HG02840 (cell line): ENCODE measurements around the gene DSP.

ENCODE experiments used
- ATAC-seq: cut with Tn5 transposase; IDR thresholded peaks from one replicate; pipeline ENCODE4 v1.9.1; 2021; ENCODE audit warnings: mild to moderate bottlenecking, moderate library complexity, moderate number of reproducible peaks; ENCODE audit not compliant: unreplicated experiment, low FRiP score

The DSP gene

GRCh38 chr6:7532821-7533220, 8.7 kb upstream of the DSP start:
- no peak for ATAC-seq

GRCh38 chr6:7534192-7534591, 7.3 kb upstream of the DSP start:
- no peak for ATAC-seq

DNA sequence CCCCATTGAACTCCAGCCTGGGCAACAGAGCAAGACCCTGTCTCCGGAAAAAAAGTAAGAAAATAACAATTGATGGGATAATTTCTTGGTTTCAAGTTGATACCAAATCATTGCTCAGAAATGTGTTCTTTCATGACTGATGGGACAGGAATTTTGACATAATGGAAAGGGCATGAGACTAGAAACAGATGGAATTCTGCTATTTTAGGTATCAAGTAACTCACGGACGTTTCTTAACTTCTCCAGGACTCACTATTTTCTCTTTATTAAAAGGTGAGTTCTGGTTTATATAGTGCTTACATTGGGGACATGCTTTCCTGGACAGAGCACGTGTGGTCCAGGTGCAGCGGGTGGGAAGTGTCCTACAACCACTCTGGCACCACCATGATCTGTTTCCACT, 6.0 kb upstream of the DSP start:
- ATAC-seq = no peak

DNA sequence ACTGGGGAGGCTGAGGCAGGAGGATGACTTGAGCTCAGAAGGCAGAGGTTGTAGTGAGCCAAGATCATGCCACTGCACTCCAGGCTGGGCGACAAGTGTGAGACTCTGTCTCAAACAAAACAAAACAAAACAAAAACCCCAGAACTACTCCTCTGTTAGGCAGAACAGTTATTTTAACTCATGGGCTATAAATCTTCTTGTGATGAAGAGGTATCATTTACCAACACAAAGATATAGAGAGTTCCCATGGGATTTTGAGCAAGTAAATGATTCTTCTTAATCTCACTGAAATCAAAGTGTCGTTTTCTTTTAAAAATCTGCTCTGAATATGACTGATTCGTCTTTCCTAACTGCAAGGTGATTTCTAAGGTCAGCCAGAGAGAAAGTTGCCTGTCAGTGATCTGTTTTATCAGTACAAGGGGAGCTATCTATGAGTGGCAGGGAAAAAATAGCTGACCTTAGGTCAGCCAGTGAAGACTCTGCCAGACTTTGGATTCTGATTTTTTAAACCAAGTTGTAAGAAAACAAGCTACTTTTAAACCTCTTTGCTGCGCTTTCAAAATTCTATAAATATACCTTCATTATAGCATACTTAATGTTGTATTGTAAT, 3.8 kb upstream of the DSP start:
- no peak for ATAC-seq

DNA sequence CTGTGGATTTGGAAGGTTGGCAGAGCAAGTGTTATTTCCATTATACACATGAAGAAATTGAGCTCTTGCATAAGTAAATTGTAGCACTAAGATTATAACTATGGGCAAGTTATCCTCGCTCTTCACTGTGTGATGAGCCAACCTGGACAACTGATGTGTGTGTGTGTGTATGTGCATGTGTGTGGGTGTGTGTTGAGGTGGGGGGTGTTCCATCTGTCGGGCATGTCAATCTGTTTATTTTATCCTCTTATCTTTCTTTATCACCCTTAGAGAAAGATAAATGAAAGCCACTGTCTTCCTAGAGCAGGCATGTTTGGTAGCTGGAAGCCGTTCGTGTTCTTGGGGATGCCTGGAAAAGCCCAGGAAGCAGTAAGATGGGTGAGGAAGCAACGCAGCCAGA, 3.0 kb upstream of the DSP start:
- no peak for ATAC-seq

DNA sequence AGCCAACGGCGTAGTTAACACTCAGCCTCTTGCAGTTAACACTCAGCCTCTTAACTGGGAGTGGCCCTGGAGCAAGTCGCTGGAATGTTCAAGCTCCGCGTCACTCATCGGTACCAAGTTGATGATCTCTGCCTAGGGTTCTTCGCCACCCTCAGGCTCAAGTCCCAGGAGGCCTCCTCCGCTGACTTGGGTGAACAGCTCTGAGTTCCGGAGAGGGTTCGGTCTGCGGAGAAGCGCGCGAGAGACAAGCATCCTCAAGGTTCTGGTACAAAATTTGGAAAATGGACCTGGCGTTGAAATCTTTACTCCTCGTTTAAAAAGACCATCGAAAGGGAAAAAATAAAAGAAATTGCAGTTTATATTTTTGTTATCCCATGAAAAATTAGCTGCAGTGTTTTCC, 876 bp upstream of the DSP start:
- no peak for ATAC-seq

DNA sequence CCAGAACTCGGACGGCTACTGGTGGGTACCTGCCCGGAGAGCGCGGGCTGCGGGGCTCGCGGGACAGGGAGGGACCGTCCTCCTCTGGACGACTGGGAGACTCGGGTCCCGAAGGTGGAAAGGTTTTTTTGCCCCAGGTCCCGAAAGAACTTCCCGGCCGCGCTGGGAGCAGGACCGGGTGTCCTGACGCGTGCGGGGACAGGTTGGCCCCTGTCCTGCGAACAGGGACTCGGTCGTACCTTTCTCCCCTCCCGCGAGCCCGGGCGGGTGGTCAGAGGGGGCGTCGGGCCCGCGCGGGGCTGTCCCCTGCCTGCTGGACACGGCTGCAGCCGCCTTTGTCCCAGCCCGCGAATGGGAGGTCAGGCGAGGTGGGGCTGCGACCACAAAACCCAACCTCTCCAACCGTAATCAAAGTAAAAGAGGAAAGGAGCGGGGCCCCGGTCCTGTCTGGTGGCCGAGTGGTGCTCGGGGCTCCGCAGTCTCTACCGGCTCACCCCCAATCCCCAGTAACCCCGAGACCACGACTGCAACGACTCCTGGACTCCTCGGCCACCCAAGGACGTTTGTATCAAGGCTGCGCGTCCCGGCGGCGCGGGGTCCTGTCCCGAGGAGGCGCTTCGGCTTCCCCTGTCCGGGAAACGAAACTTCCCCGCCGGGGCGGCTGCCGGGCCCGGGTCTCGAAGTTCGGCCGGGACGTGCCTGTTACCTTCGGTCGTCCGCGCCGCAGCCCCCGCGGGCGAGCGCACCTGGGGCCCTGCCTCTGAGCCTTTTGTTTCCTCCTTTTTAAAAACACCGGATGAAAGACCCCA, 798 bp downstream of the DSP start:
- ATAC-seq = no peak

- no peak for ATAC-seq
Measured at GRCh38 chr6:7542874-7543624, 1.6 kb downstream of the DSP start.

- no peak for ATAC-seq
Measured at GRCh38 chr6:7543789-7544424, 2.4 kb downstream of the DSP start.

DNA sequence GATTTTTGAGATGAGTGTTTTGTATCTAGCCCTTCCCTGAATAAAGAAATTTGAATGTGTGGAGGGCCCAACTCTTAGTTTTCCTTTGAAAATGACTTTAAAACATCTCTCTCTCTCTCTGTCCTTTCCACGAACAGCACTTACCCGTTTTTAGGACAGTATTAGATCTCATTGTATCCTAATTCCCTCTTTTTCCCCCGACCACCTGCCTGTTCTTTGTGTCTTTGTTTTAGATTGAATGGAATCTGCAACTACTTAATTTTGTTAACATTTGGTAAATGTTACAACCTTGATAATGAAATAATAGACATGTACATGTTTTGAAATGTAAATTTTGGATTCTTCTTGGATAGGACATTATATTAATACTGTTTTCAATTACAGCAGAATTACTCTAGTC, 3.1 kb downstream of the DSP start:
- no peak for ATAC-seq

GRCh38 chr6:7545316-7546019, 4.0 kb downstream of the DSP start:
- no peak for ATAC-seq

DNA sequence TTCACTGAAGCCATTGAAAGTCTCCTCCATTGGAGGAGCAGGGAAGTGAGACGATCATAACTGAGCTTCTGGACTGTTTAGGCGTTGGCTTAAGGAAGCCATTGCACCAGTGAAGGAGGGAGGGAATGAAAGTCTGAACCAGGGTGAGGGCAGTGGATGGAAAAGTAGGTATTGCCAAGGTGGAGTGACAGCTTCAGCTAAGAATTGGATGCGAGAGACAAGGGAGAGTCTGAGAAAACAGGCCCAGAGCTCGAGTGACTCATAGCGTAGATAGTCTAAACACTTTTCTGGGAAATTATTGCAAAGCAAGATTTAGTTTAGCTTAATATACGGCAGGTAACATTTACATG, 4.5 kb downstream of the DSP start:
- ATAC-seq = no peak

DNA sequence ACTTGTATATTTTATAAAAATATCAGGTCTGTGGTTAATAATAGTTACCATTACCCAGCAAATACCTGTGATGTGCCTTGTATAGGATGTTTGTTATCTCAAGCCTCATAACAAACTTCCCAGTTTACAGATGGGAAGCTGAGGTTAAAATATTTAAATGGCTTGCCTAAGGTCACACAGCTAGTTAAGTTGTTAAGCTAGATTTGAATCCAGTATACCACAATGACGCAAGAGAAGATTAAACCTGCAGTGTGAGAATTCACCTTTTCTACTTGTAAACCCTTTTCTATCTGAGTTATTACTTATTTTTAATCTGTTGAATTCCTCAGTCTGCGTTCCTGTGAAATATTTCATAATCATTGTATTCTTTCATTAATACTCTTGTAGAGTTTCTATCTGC, 4.9 kb downstream of the DSP start:
- ATAC-seq = no peak

DNA sequence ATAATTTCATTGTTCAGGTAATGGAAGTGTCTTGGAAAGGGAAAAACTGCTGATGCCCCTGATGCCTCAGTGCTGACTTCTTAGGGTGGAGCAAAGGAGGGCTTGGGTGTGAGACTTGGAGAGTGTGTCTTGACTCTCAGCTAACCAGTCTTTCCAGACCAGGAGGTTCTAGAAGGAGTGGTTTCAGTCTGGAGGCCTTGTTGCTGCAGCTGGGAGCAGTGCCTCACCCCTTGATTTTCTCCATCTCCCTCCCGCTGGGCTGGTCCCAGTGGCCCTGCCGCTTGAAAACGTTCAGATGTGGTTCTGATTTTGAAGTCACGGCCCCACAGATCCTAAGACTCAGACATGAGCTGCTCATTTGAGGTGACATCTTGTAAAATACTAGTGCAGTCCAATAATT, 5.4 kb downstream of the DSP start:
- ATAC-seq = no peak

- no peak for ATAC-seq
Measured at GRCh38 chr6:7547315-7547714, 5.8 kb downstream of the DSP start.

GRCh38 chr6:7550433-7550801, 8.9 kb downstream of the DSP start:
- ATAC-seq = no peak

DNA sequence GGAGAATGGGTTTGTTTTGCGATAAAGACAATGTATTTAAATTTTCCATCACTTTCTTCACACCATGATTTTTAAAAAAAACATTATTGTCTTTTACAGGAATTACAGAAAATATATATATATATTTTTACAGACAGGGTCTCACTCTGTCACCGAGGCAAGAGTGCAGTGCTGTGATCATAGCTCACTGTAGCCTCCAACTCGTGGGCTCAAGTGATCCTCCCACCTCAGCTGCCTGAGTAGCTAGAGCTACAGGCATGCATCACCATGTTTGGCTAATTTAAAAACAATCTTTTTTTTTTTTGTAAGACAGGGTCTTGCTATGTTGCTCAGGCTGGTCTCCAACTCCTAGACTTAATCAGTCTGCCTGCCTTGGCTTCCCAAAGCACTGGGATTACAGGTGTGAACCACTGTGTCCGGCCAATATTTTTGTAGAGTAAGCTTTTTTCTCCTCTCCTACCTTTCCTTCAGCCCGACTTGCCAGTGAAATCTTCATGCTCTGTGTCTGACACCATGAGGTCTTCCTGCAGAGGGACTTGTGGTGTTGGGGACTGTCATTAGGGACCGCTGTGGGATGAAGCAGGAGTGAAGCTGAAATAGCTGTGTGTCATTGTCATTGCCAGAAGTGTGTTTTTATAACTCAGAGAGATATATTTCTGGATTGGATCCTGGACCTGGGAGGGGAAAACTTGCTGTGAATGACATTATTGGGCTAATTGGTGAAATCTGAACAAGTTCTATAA, 13.2 kb downstream of the DSP start:
- no peak for ATAC-seq

GRCh38 chr6:7555671-7556070, 14.2 kb downstream of the DSP start:
- no peak for ATAC-seq

DNA sequence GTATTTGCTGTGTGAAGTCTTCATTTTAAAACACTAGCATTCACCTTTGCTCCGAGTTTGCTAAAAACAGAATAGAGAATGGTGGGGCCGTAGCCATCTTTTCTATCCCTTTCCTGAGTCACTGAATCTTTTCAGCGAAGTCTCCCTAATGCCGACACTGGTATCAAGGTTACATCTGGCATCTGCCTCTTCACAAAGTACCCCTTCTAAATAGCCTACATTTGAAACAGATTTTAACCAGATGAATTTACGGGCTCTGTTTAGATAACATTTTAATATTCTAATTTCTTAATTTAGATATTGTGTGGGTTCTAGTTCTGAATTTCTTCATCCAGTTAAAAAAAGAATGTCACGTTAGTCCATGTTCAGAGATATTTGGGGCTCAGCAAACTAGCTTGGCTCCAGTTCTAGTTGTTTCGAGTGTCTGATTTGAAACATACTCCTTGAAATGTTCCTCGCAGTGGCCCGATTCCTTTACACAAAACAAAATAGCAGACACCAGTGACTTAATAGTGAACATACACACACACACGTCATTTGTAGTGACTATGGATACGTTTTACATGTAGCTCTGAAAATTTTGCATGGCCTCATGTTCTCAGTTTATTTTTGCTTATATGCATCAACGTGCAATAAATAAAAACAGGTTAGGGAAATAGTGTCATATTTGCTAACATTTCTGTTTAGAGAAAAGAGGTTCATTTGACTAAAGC, 15.1 kb downstream of the DSP start:
- no peak for ATAC-seq
